Measurements from ENCODE around the gene TRIP10. TPM values are rescaled to one million over a fixed set of nuclear protein-coding genes. Genes with fewer than 3 reads are reported as not detected.

The TRIP10 gene
- total and polyA plus RNA-seq, 2 of the 13 experiments (the other 11 are each of a cell fraction or from before 2014, with no cell fraction given) = 32.5 to 33.2 TPM

DNA sequence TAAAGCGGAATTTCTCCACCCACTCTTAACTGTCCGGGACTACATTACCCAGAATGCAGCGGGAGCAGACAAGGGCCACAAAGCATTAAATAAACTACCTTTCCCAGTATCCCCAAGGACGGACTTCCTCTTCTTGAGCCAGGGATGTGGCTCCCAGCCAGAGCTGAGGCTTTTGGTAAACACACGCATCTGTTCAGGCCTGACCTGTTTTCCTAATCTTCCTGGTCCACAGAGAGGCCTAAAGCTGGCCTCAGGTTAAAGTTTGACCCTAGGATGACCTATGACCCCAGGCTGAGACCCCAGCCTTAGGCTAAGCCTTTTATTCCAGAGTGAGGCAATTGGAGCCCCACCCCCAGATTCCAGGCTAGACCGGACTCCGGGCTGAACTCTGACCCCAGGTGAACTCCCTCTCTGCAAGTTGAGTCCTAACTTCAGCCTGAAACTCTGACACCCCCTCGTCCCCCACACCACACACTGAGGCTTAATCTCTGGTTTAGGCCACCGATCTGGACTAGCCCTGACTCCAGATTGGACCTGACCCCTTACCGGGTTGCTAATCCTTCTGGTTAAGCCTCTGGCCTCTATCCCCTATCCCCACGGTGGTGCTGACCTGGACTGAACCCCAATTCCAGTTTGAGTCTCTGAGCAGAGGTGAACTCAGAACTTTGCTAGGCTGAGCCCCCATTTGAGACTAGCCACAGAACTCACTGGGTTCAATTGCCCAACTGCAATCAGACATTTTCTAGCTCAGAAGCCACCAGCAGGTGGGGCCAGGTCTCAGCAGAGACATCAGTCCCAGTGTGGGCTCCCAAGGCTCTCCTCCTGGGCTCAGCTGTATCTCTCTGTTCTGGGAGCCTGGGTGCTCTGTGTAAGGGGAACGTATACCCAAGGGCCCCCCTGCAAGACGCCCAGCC, 1.4 kb upstream of the TRIP10 start (continued):
- TF ChIP-seq, protein P1, sequence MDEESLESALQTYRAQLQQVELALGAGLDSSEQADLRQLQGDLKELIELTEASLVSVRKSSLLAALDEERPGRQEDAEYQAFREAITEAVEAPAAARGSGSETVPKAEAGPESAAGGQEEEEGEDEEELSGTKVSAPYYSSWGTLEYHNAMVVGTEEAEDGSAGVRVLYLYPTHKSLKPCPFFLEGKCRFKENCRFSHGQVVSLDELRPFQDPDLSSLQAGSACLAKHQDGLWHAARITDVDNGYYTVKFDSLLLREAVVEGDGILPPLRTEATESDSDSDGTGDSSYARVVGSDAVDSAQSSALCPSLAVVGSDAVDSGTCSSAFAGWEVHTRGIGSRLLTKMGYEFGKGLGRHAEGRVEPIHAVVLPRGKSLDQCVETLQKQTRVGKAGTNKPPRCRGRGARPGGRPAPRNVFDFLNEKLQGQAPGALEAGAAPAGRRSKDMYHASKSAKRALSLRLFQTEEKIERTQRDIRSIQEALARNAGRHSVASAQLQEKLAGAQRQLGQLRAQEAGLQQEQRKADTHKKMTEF (CRISPR knock-in tag; IDR thresholded peaks at IDR 0.05) = no peak; the same call in 1 of the 2 replicates
- TF ChIP-seq, protein P2, sequence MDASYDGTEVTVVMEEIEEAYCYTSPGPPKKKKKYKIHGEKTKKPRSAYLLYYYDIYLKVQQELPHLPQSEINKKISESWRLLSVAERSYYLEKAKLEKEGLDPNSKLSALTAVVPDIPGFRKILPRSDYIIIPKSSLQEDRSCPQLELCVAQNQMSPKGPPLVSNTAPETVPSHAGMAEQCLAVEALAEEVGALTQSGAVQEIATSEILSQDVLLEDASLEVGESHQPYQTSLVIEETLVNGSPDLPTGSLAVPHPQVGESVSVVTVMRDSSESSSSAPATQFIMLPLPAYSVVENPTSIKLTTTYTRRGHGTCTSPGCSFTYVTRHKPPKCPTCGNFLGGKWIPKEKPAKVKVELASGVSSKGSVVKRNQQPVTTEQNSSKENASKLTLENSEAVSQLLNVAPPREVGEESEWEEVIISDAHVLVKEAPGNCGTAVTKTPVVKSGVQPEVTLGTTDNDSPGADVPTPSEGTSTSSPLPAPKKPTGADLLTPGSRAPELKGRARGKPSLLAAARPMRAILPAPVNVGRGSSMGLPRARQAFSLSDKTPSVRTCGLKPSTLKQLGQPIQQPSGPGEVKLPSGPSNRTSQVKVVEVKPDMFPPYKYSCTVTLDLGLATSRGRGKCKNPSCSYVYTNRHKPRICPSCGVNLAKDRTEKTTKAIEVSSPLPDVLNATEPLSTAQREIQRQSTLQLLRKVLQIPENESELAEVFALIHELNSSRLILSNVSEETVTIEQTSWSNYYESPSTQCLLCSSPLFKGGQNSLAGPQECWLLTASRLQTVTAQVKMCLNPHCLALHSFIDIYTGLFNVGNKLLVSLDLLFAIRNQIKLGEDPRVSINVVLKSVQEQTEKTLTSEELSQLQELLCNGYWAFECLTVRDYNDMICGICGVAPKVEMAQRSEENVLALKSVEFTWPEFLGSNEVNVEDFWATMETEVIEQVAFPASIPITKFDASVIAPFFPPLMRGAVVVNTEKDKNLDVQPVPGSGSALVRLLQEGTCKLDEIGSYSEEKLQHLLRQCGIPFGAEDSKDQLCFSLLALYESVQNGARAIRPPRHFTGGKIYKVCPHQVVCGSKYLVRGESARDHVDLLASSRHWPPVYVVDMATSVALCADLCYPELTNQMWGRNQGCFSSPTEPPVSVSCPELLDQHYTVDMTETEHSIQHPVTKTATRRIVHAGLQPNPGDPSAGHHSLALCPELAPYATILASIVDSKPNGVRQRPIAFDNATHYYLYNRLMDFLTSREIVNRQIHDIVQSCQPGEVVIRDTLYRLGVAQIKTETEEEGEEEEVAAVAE (CRISPR knock-in tag; IDR thresholded peaks at IDR 0.05; ENCODE audit: borderline replicate concordance) = 0 out of 2 replicates have a peak, but pooled peaks have one; percentile 17
- TF ChIP-seq ZNF350 (CRISPR knock-in tag; IDR thresholded peaks at IDR 0.05; ENCODE audit: borderline replicate concordance, low read depth) (peak; percentile 85), GATAD1 (CRISPR knock-in tag; IDR thresholded peaks at IDR 0.05) (peak; percentile 52), ZNF674 (CRISPR knock-in tag; IDR thresholded peaks at IDR 0.05; ENCODE audit: low read depth) (no peak), ZNF441 (CRISPR knock-in tag; IDR thresholded peaks at IDR 0.05; ENCODE audit: borderline replicate concordance) (no peak), TAF15 (IDR thresholded peaks at IDR 0.05; ENCODE audit: low read depth, low read length, poor library complexity, severe bottlenecking) (no peak), PPARG (CRISPR knock-in tag; conservative IDR thresholded peaks at IDR 0.05) (peak; percentile 62; the same call in 1 of the 2 replicates), TOE1 (CRISPR knock-in tag; IDR thresholded peaks at IDR 0.05) (no peak), RAD21 (CRISPR knock-in tag; IDR thresholded peaks at IDR 0.05) (peak; percentile 88), FOXK1 (CRISPR knock-in tag; IDR thresholded peaks at IDR 0.05; ENCODE audit: borderline replicate concordance, low read depth) (peak; percentile 59; the same call in 1 of the 2 replicates), MEIS2 (CRISPR knock-in tag; IDR thresholded peaks at IDR 0.05) (no peak), HDAC1 (CRISPR knock-in tag; IDR thresholded peaks at IDR 0.05) (peak; percentile 44; the same call in 1 of the 2 replicates), ATF7-NPFF (CRISPR knock-in tag; IDR thresholded peaks at IDR 0.05; ENCODE audit: low read depth) (no peak), ZSCAN12 (CRISPR knock-in tag; IDR thresholded peaks at IDR 0.05) (no peak), KDM3A (CRISPR knock-in tag; IDR thresholded peaks at IDR 0.05; ENCODE audit: low read depth) (peak; percentile 26; the same call in 1 of the 2 replicates), RNF2 (conservative IDR thresholded peaks at IDR 0.05; ENCODE audit: low read depth) (no peak; the same call in 1 of the 2 replicates)
- TF ChIP-seq, protein P3, sequence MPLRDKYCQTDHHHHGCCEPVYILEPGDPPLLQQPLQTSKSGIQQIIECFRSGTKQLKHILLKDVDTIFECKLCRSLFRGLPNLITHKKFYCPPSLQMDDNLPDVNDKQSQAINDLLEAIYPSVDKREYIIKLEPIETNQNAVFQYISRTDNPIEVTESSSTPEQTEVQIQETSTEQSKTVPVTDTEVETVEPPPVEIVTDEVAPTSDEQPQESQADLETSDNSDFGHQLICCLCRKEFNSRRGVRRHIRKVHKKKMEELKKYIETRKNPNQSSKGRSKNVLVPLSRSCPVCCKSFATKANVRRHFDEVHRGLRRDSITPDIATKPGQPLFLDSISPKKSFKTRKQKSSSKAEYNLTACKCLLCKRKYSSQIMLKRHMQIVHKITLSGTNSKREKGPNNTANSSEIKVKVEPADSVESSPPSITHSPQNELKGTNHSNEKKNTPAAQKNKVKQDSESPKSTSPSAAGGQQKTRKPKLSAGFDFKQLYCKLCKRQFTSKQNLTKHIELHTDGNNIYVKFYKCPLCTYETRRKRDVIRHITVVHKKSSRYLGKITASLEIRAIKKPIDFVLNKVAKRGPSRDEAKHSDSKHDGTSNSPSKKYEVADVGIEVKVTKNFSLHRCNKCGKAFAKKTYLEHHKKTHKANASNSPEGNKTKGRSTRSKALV (CRISPR knock-in tag; IDR thresholded peaks at IDR 0.05) = peak; percentile 65; the same call in 1 of the 2 replicates
- TF ChIP-seq, protein P4, sequence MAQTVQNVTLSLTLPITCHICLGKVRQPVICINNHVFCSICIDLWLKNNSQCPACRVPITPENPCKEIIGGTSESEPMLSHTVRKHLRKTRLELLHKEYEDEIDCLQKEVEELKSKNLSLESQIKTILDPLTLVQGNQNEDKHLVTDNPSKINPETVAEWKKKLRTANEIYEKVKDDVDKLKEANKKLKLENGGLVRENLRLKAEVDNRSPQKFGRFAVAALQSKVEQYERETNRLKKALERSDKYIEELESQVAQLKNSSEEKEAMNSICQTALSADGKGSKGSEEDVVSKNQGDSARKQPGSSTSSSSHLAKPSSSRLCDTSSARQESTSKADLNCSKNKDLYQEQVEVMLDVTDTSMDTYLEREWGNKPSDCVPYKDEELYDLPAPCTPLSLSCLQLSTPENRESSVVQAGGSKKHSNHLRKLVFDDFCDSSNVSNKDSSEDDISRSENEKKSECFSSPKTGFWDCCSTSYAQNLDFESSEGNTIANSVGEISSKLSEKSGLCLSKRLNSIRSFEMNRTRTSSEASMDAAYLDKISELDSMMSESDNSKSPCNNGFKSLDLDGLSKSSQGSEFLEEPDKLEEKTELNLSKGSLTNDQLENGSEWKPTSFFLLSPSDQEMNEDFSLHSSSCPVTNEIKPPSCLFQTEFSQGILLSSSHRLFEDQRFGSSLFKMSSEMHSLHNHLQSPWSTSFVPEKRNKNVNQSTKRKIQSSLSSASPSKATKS (CRISPR knock-in tag; IDR thresholded peaks at IDR 0.05) = no peak

All from HepG2 (cell line).